ENCODE measurements around the gene CDH23.

The CDH23 gene

GRCh38 chr10:71802235-71802634, 405.5 kb downstream of the CDH23 start:
- no peak for DNase-seq (ENCODE audit: low spot score)

GRCh38 chr10:71802715-71803488, 406.2 kb downstream of the CDH23 start:
- DNase-seq (ENCODE audit: low spot score), result no peak

- no peak for DNase-seq (ENCODE audit: low spot score)
These were observed 407.4 kb downstream of the CDH23 start for GRCh38 chr10:71804077-71804476.

GRCh38 chr10:71805776-71806703, 409.3 kb downstream of the CDH23 start:
- no peak for DNase-seq (ENCODE audit: low spot score)

GRCh38 chr10:71806704-71807556, 410.2 kb downstream of the CDH23 start:
- no peak for DNase-seq (ENCODE audit: low spot score)

GRCh38 chr10:71807557-71808510, 411.1 kb downstream of the CDH23 start:
- DNase-seq (ENCODE audit: low spot score), result no peak

- no peak for DNase-seq (ENCODE audit: low spot score)
These were observed 412.9 kb downstream of the CDH23 start for GRCh38 chr10:71809628-71810027.

- no peak for DNase-seq (ENCODE audit: low spot score)
These were observed 413.5 kb downstream of the CDH23 start for GRCh38 chr10:71810048-71810750.

GRCh38 chr10:71811351-71811750, 414.6 kb downstream of the CDH23 start:
- no peak for DNase-seq (ENCODE audit: low spot score)

- DNase-seq (ENCODE audit: low spot score), result peak; percentile 9
These were observed 415.5 kb downstream of the CDH23 start for GRCh38 chr10:71812016-71812912.

- DNase-seq (ENCODE audit: low spot score), result no peak
These were observed 416.3 kb downstream of the CDH23 start for GRCh38 chr10:71812913-71813590.

- no peak for DNase-seq (ENCODE audit: low spot score)
These were observed 418.2 kb downstream of the CDH23 start for GRCh38 chr10:71814922-71815411.

GRCh38 chr10:71815515-71816130, 418.9 kb downstream of the CDH23 start:
- DNase-seq (ENCODE audit: low spot score), result no peak

GRCh38 chr10:71816421-71816851, 419.7 kb downstream of the CDH23 start:
- DNase-seq (ENCODE audit: low spot score), result no peak

- no peak for DNase-seq (ENCODE audit: low spot score)
These were observed 420.4 kb downstream of the CDH23 start for GRCh38 chr10:71816936-71817618.

- DNase-seq (ENCODE audit: low spot score), result no peak
These were observed 421.3 kb downstream of the CDH23 start for GRCh38 chr10:71817831-71818655.

Measured in COLO829 (cell line).